Vagina (tissue), 2 donors: ENCODE data around the gene RPS6KA1. TPM values are rescaled to one million over a fixed set of nuclear protein-coding genes. Genes with fewer than 3 reads are reported as not detected.

Source experiments
- DNase-seq, 2 donors: peaks; one replicate each; pipeline ENCODE4 v3.0.0-alpha.2; 2017; ENCODE audit errors: extremely low spot score in 2 of 2
- H3K27ac ChIP-seq: fragments of 200-600 bp; sonication (generic); one replicate; pipeline ENCODE4 v1.5.1; 2019
- H3K27me3 ChIP-seq: fragments of 200-600 bp; sonication (generic); one replicate; pipeline ENCODE4 v1.5.1; 2019
- H3K36me3 ChIP-seq, 2 donors: fragments of 200-600 bp; sonication (generic); one replicate each; pipeline ENCODE4 v1.5.1; 2017 to 2019
- H3K4me1 ChIP-seq: fragments of 200-600 bp; sonication (generic); one replicate; pipeline ENCODE4 v1.5.1; 2019
- H3K4me3 ChIP-seq, 2 donors: fragments of 200-600 bp; sonication (generic); 1 replicate in 1 of 2; 2 replicates in 1 of 2; pipeline ENCODE4 v1.5.1; 2016 to 2019
- H3K9me3 ChIP-seq: fragments of 200-600 bp; sonication (generic); one replicate; pipeline ENCODE4 v1.5.1; 2019
- CTCF ChIP-seq, 3 experiments: fragments of 450-650 bp in 2 of 3; fragments of 200-600 bp in 1 of 3; sonication (generic) in 1 of 3; IDR thresholded peaks; one replicate each; pipeline ENCODE4 v1.5.1; 2017 to 2019; ENCODE audit warnings: antibody characterized with exemption in 3 of 3, mild to moderate bottlenecking in 2 of 3, moderate library complexity in 2 of 3
- POLR2A ChIP-seq, 2 donors: fragments of 450-650 bp; IDR thresholded peaks; one replicate each; pipeline ENCODE4 v1.6.1; 2017; ENCODE audit warnings: antibody characterized with exemption in 2 of 2, mild to moderate bottlenecking in 2 of 2, moderate library complexity in 2 of 2
- POLR2AphosphoS5 ChIP-seq, 2 donors: sonication (generic); formaldehyde crosslinking; IDR thresholded peaks; one replicate each; pipeline ENCODE4 v1.9.0; 2017; ENCODE audit warnings: antibody characterized with exemption in 2 of 2, mild to moderate bottlenecking in 2 of 2, low read depth in 1 of 2; ENCODE audit not compliant: insufficient read depth in 1 of 2
- intact Hi-C: fragments of 100-400 bp; cut with DNase I; formaldehyde crosslinking; loops from one replicate; pipeline ENCODE4 v1.15.1; 2023
- total RNA-seq: library from RNA; depleted of rRNA; stranded (reverse); fragments of >200 nt; gene quantifications from one replicate; pipeline ENCODE4 v1.2.3, GENCODE V29; 2016

The RPS6KA1 gene
- total RNA-seq, 1 donor from 2014 or later: 22.8 TPM

- no peaks in the 10 kb centered on the region for H3K36me3 ChIP-seq
- no peak for TF ChIP-seq POLR2A (IDR thresholded peaks at IDR 0.05)
- TF ChIP-seq CTCF (IDR thresholded peaks at IDR 0.05): no peak
- TF ChIP-seq POLR2AphosphoS5 (IDR thresholded peaks at IDR 0.05; ENCODE audit: insufficient read depth in 1 of 2, low read depth in 1 of 2): no peak
- intact Hi-C loops: no loop called here
These were observed 21.4 kb downstream of the RPS6KA1 start for GRCh38 chr1:26550946-26551345.

DNA sequence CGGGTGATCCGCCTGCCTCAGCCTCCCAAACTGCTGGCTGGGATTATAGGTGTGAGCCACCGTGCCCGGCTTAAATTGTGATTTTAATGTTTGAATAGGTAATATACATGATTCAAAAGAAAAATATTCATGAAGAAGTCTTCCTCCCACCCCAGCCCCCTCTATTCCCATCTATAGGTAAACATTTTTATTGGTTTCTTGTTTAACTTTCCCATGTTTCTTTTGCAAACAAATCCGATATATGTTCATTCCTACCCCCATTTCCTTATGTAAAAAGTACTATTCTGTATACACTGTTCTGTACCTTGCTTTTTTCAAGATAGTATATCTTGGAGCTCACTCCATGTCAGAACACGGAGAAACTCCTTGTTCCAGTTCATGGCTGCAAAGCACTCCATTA is 23.2 kb downstream of the RPS6KA1 start:
- H3K4me1 ChIP-seq: no peaks in the 10 kb centered on the region
- H3K36me3 ChIP-seq: no peaks in the 10 kb centered on the region
- H3K27me3 ChIP-seq: no peaks in the 10 kb centered on the region
- no peak overlapping the region for H3K27ac ChIP-seq
- no peak overlapping the region for H3K4me3 ChIP-seq
- no peak for TF ChIP-seq POLR2A (IDR thresholded peaks at IDR 0.05)
- no peak for TF ChIP-seq CTCF (IDR thresholded peaks at IDR 0.05)
- TF ChIP-seq POLR2AphosphoS5 (IDR thresholded peaks at IDR 0.05; ENCODE audit: insufficient read depth in 1 of 2, low read depth in 1 of 2): no peak
- no peak for DNase-seq
- H3K9me3 ChIP-seq: no peaks in the 10 kb centered on the region
- intact Hi-C loops: no loop called here

More at GRCh38 chr1:26550946-26551345, 21.4 kb downstream of the RPS6KA1 start:
- H3K4me1 ChIP-seq: no peaks in the 10 kb centered on the region
- H3K9me3 ChIP-seq: no peaks in the 10 kb centered on the region
- no peak overlapping the region for H3K4me3 ChIP-seq
- H3K27ac ChIP-seq: no peak overlapping the region
- DNase-seq: no peak
- H3K27me3 ChIP-seq: no peaks in the 10 kb centered on the region

GRCh38 chr1:26553942-26554682 is 24.6 kb downstream of the RPS6KA1 start:
- no peak for TF ChIP-seq POLR2A (IDR thresholded peaks at IDR 0.05)
- TF ChIP-seq POLR2AphosphoS5 (IDR thresholded peaks at IDR 0.05; ENCODE audit: insufficient read depth in 1 of 2, low read depth in 1 of 2): no peak
- TF ChIP-seq CTCF (IDR thresholded peaks at IDR 0.05): no peak
- Histone ChIP-seq H3K4me3 (no peak overlapping the region), H3K9me3 (no peaks in the 10 kb centered on the region), H3K27ac (no peak overlapping the region), H3K4me1 (no peaks in the 10 kb centered on the region), H3K27me3 (no peaks in the 10 kb centered on the region), H3K36me3 (no peaks in the 10 kb centered on the region)
- intact Hi-C loops: no loop called here
- DNase-seq: no peak

DNA sequence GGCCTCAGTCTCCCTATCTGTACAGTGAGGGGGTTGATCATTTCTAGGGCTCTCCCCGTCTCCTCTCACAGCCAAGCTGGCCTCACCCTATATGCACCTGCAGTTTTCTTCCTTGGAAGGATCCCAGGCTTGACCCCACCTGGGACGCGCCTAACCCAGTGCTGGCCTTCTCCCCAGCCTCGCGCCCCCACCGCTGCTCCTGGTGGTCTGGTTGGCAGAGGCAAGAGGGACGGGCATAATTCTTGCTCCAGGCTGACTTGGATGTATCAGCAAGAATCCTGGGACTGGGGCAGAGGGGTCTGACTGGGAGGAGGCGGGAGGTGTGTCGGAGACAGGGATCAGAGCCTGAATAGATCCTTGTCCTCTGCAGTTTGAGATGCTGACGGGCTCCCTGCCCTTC is 25.2 kb downstream of the RPS6KA1 start:
- H3K9me3 ChIP-seq: no peaks in the 10 kb centered on the region
- intact Hi-C loops: no loop called here
- no peaks in the 10 kb centered on the region for H3K36me3 ChIP-seq
- no peaks in the 10 kb centered on the region for H3K4me1 ChIP-seq
- TF ChIP-seq POLR2A (IDR thresholded peaks at IDR 0.05) (no peak), POLR2AphosphoS5 (IDR thresholded peaks at IDR 0.05; ENCODE audit: insufficient read depth in 1 of 2, low read depth in 1 of 2) (no peak), CTCF (IDR thresholded peaks at IDR 0.05) (no peak)
- DNase-seq: no peak
- no peak overlapping the region for H3K4me3 ChIP-seq
- no peak overlapping the region for H3K27ac ChIP-seq
- no peaks in the 10 kb centered on the region for H3K27me3 ChIP-seq

DNA sequence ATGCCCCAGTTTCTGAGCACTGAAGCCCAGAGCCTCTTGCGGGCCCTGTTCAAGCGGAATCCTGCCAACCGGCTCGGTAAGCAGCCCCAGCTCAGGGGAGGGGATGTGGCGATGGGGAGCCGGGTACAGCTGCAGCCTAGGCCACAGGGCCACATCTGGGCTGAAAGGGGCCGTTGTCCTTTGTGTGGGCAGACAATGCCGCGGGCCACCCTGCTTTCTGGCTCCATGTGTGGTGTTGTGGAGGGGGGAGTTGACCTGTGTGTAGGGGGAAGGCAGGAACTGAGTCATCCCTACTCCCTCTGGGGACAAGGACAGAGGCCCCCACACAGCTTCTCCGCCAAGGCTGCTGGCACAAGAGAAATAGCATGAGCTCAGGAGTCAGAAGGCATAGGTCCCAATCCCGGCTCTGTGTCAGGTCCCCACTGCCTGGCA is 26.0 kb downstream of the RPS6KA1 start:
- no peak overlapping the region for H3K4me3 ChIP-seq
- H3K4me1 ChIP-seq: no peaks in the 10 kb centered on the region
- no peaks in the 10 kb centered on the region for H3K9me3 ChIP-seq
- no peak overlapping the region for H3K27ac ChIP-seq
- H3K27me3 ChIP-seq: no peaks in the 10 kb centered on the region
- TF ChIP-seq CTCF (IDR thresholded peaks at IDR 0.05) (no peak), POLR2A (IDR thresholded peaks at IDR 0.05) (no peak)
- DNase-seq: no peak
- intact Hi-C loops: no loop called here
- H3K36me3 ChIP-seq: no peaks in the 10 kb centered on the region
